GM19468 (cell line): ENCODE results near the gene PLPP1.
A peak's percentile ranks its signal among the peaks of the same experiment; 100 is the strongest.

Source experiments
- ATAC-seq: cut with Tn5 transposase; IDR thresholded peaks from one replicate; pipeline ENCODE4 v1.9.1; 2021; ENCODE audit warnings: mild to moderate bottlenecking, moderate library complexity, moderate number of reproducible peaks; ENCODE audit not compliant: unreplicated experiment; ENCODE audit errors: extremely low read depth

Gene PLPP1

GRCh38 chr5:55454282-55454681, 80.5 kb downstream of the PLPP1 start:
- no peak for ATAC-seq

GRCh38 chr5:55453211-55453610, 81.6 kb downstream of the PLPP1 start:
- no peak for ATAC-seq

GRCh38 chr5:55451976-55452375, 82.8 kb downstream of the PLPP1 start:
- ATAC-seq: no peak

- no peak for ATAC-seq
Measured at GRCh38 chr5:55450050-55450765, 84.6 kb downstream of the PLPP1 start.

GRCh38 chr5:55446640-55447351, 88.0 kb downstream of the PLPP1 start:
- ATAC-seq: no peak

GRCh38 chr5:55445791-55446190, 89.0 kb downstream of the PLPP1 start:
- no peak for ATAC-seq

GRCh38 chr5:55441954-55442353, 92.8 kb downstream of the PLPP1 start:
- ATAC-seq: no peak

GRCh38 chr5:55441107-55441771, 93.5 kb downstream of the PLPP1 start:
- no peak for ATAC-seq

- no peak for ATAC-seq
Measured at GRCh38 chr5:55440188-55440646, 94.5 kb downstream of the PLPP1 start.

GRCh38 chr5:55438998-55439397, 95.8 kb downstream of the PLPP1 start:
- no peak for ATAC-seq

- no peak for ATAC-seq
Measured at GRCh38 chr5:55437859-55438206, 96.9 kb downstream of the PLPP1 start.

GRCh38 chr5:55437452-55437851, 97.3 kb downstream of the PLPP1 start:
- ATAC-seq: no peak

GRCh38 chr5:55432549-55432948, 102.2 kb downstream of the PLPP1 start:
- no peak for ATAC-seq

- no peak for ATAC-seq
Measured at GRCh38 chr5:55429613-55430253, 105.0 kb downstream of the PLPP1 start.

- no peak for ATAC-seq
Measured at GRCh38 chr5:55429221-55429612, 105.5 kb downstream of the PLPP1 start.

- ATAC-seq: no peak
Measured at GRCh38 chr5:55427157-55427556, 107.6 kb downstream of the PLPP1 start.

GRCh38 chr5:55426455-55426854, 108.3 kb downstream of the PLPP1 start:
- no peak for ATAC-seq

- ATAC-seq: peak; percentile 82
Measured at GRCh38 chr5:55421074-55421529, 113.7 kb downstream of the PLPP1 start.

GRCh38 chr5:55418994-55419968, 115.5 kb downstream of the PLPP1 start:
- no peak for ATAC-seq

GRCh38 chr5:55416306-55416705, 118.5 kb downstream of the PLPP1 start:
- no peak for ATAC-seq
